Mesothelial cell of epicardium (in vitro differentiated cells): ENCODE data around the gene GLB1L2. TPM values are rescaled to one million over a fixed set of nuclear protein-coding genes. Genes with fewer than 3 reads are reported as not detected.

ENCODE experiments used
- DNase-seq, 2 experiments: peaks; one replicate each; pipeline ENCODE4 v3.0.0; 2021; ENCODE audit warnings: low spot score in 2 of 2; ENCODE audit not compliant: unreplicated experiment in 2 of 2
- H3K27ac Mint-ChIP-seq: 2 replicates; pipeline ENCODE4 v1.8.0; 2021; ENCODE audit warnings: mixed read lengths
- H3K27me3 Mint-ChIP-seq: 2 replicates; pipeline ENCODE4 v1.8.0; 2021; ENCODE audit warnings: low read depth, mixed read lengths
- H3K36me3 Mint-ChIP-seq: 2 replicates; pipeline ENCODE4 v1.8.0; 2021; ENCODE audit warnings: mixed read lengths
- H3K4me1 Mint-ChIP-seq: 2 replicates; pipeline ENCODE4 v1.8.0; 2021; ENCODE audit warnings: mixed read lengths
- H3K4me3 Mint-ChIP-seq: 2 replicates; pipeline ENCODE4 v1.8.0; 2021; ENCODE audit warnings: mild to moderate bottlenecking, moderate library complexity, mixed read lengths
- H3K9me3 Mint-ChIP-seq: 2 replicates; pipeline ENCODE4 v1.8.0; 2021; ENCODE audit warnings: mixed read lengths
- total RNA-seq: library from RNA; stranded (reverse); gene quantifications from 3 replicates; pipeline ENCODE4 v1.2.1, GENCODE V29; 2021
- TF ChIP-seq, protein P1 (sequence below): fragments of 200-600 bp; sonication (generic); IDR thresholded peaks from one replicate; pipeline ENCODE4 v1.5.0; 2021; ENCODE audit warnings: antibody characterized with exemption; ENCODE audit not compliant: unreplicated experiment

GLB1L2 gene
- total RNA-seq, 1 donor from 2014 or later = 9.5 TPM

DNA sequence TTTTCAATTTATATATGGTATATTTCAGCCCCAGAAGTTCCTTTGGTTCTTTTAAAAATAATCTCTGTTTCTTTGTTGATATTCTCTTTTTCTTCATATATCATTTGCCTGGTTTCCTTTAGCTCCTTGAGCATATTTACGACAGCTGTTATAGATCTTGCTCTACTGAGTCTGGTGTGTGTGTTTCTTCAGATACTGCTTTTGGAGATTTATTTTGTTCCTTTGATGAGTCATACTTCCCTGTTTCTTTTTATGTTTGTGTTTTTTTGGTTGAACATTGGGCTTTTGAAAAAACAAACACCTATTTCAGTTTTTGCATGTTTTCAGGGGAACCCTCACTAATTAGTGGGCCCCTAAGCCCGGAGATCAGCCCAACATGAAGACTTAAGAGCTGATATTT lies 23.3 kb downstream of the GLB1L2 start:
- Mint-ChIP-seq H3K9me3 (peaks cover 14% of the 10 kb centered on the region), H3K36me3 (peaks cover 7% of the 10 kb centered on the region), H3K4me3 (no peak overlapping the region), H3K27ac (peak overlapping the region; percentile 1), H3K4me1 (peaks cover 10% of the 10 kb centered on the region), H3K27me3 (no peaks in the 10 kb centered on the region)
- TF ChIP-seq, protein P1, sequence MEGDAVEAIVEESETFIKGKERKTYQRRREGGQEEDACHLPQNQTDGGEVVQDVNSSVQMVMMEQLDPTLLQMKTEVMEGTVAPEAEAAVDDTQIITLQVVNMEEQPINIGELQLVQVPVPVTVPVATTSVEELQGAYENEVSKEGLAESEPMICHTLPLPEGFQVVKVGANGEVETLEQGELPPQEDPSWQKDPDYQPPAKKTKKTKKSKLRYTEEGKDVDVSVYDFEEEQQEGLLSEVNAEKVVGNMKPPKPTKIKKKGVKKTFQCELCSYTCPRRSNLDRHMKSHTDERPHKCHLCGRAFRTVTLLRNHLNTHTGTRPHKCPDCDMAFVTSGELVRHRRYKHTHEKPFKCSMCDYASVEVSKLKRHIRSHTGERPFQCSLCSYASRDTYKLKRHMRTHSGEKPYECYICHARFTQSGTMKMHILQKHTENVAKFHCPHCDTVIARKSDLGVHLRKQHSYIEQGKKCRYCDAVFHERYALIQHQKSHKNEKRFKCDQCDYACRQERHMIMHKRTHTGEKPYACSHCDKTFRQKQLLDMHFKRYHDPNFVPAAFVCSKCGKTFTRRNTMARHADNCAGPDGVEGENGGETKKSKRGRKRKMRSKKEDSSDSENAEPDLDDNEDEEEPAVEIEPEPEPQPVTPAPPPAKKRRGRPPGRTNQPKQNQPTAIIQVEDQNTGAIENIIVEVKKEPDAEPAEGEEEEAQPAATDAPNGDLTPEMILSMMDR = no peak
- no peak for DNase-seq

DNA sequence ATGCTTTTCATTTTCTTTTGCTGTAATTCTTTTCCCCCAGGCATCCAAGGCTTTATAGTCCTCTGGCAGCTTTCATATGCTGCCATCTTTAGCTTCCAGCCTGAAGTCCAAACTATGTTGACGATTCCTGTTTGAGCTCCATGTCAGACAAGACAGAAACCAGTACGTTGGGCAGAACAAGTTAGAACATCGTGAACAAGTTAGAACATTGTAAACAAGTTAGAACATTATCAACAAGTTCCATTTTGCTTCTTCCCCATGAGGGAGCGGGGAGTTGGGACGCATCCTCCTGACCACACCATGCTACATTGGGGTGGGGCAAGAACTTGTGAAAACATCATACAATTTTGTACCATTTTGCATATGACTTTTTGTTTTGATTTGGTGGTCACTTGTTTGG lies 23.9 kb downstream of the GLB1L2 start:
- H3K36me3 Mint-ChIP-seq = peaks cover 7% of the 10 kb centered on the region
- no peak overlapping the region for H3K4me3 Mint-ChIP-seq
- peak overlapping the region; percentile 1 for H3K27ac Mint-ChIP-seq
- DNase-seq = no peak
- H3K4me1 Mint-ChIP-seq = peaks cover 11% of the 10 kb centered on the region
- H3K27me3 Mint-ChIP-seq = no peaks in the 10 kb centered on the region
- TF ChIP-seq, protein P1 = no peak
- H3K9me3 Mint-ChIP-seq = peaks cover 14% of the 10 kb centered on the region

DNA sequence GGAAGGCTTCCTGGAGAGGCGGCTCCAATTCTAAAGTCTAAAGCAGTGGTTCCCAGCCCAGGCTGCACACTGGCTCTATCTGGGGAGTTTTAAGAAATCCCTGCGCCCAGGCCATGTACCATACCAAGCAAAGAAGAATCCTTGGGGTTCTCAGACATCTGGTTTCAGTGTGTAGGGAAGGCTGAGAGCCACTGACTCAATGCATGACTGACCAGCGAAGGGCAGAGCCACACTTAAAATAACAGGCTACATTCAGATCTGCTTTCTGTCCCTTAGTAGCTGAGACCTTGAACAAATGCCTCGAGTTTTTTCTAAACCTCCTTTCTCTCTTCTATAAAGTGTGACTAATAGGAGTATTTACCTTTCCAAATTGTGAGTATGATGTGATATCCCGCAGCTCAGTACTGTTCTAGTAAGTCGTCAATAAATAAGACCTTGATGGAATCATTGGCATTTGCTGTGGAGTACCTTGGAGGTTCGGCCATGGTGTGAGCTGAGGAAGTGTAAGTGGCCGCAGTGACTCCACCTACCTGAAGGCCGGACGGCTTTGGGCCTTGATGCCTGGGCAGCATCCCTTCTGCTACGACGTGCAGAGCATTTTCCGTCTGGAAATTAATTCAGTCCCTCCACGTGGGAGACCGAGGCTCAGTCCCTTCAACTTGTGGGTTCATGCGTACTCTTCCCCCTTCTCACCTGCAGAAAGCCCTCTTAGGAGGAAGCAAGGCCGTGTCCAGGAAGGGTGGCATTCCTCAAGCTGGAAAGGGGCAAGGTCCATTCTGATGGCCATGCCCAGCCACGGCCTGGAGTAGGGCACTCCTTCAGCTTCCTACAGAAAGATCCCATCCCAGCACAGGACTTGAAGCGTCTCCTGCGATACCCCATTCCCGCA lies 25.1 kb downstream of the GLB1L2 start:
- Mint-ChIP-seq H3K36me3 (peaks cover 7% of the 10 kb centered on the region), H3K27ac (no peak overlapping the region), H3K4me1 (peaks cover 11% of the 10 kb centered on the region), H3K9me3 (peaks cover 14% of the 10 kb centered on the region), H3K4me3 (no peak overlapping the region), H3K27me3 (peaks cover 2% of the 10 kb centered on the region)
- DNase-seq = no peak
- TF ChIP-seq, protein P1 = no peak

DNA sequence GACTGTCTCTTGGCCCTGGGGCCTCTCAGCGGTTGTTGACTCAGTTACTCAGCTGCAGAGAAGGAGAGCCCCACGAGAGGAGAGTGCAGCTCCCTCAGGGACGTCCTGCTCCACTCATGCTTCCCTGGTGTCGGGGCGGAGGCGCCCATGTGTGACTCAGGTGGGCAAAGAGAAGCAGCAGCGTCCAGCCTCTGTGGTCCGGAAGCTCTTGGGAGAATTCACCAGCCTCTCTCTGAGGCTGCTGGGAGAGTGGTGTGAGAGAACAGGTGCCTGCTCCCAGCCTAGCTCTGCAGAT lies 25.7 kb downstream of the GLB1L2 start:
- Mint-ChIP-seq H3K4me3 (no peak overlapping the region), H3K4me1 (peaks cover 11% of the 10 kb centered on the region), H3K27me3 (peaks cover 3% of the 10 kb centered on the region), H3K9me3 (peaks cover 14% of the 10 kb centered on the region), H3K36me3 (peaks cover 7% of the 10 kb centered on the region), H3K27ac (no peak overlapping the region)
- DNase-seq = no peak
- TF ChIP-seq, protein P1 = no peak

DNA sequence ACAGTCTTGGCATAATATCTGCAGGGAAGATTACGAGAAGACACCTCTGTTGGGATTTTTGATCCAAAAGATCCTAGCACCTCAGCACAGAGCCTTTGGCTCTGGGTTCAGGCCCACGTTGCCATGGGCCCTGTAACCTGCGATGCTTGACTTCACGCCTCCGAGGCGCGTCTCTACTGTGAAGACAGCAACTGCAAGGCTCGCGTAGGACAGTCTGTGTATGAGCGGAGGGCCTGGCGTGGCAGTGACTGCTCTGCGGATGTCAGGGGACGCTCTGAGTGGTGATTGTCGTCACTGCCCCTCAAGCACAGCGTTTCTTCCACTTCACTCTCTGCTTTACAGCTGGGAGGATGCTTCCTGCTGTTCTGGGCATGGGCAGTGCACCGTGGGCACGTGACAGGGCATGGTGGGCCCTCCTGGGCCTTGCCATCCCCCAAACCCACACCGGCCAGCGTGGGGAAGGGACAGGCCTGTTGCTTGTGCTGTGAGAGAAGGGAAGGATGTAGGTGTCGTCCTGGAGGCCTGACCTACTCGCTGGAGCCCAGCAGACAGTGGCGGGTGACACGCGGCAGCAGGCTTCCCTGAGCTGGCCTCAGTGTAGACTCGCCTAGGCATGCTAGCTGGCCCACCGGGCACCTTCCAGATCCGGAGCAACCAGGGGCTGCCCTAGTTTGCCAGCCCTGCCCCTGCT lies 26.5 kb downstream of the GLB1L2 start:
- H3K27me3 Mint-ChIP-seq = peaks cover 3% of the 10 kb centered on the region
- H3K36me3 Mint-ChIP-seq = peaks cover 7% of the 10 kb centered on the region
- H3K4me3 Mint-ChIP-seq = no peak overlapping the region
- TF ChIP-seq, protein P1 = no peak
- peaks cover 11% of the 10 kb centered on the region for H3K4me1 Mint-ChIP-seq
- no peak overlapping the region for H3K27ac Mint-ChIP-seq
- no peak for DNase-seq
- peaks cover 13% of the 10 kb centered on the region for H3K9me3 Mint-ChIP-seq
